Measurements from ENCODE around the gene OR2A12.

The OR2A12 gene

GRCh38 chr7:144048648-144049047 is 37.4 kb upstream of the OR2A12 start, which contains the start of gene OR2A5:
TSS of gene OR2A5 (plus strand) at chr7:144048948. CDS start at chr7:144050402, 1,454 bp downstream.
- TF ChIP-seq EGR1 (IDR thresholded peaks at IDR 0.05), result no peak
- no peak for TF ChIP-seq CREB1 (IDR thresholded peaks at IDR 0.05; ENCODE audit: low read depth)
- TF ChIP-seq CEBPB (IDR thresholded peaks at IDR 0.05), result no peak
- no peak for TF ChIP-seq YY1 (IDR thresholded peaks at IDR 0.05; ENCODE audit: low read depth)
- no peak for TF ChIP-seq NFIC (IDR thresholded peaks at IDR 0.05)
- TF ChIP-seq TCF12 (IDR thresholded peaks at IDR 0.05; ENCODE audit: low read depth), result no peak
- no peak for TF ChIP-seq USF1 (IDR thresholded peaks at IDR 0.05)
- no peak for TF ChIP-seq TEAD4 (IDR thresholded peaks at IDR 0.05)
- no peak for TF ChIP-seq RAD21 (IDR thresholded peaks at IDR 0.05; ENCODE audit: low read depth)
- TF ChIP-seq REST (IDR thresholded peaks at IDR 0.05; ENCODE audit: low read depth), result no peak

- TF ChIP-seq TCF12 (IDR thresholded peaks at IDR 0.05; ENCODE audit: low read depth) (no peak), EGR1 (IDR thresholded peaks at IDR 0.05) (no peak), TEAD4 (IDR thresholded peaks at IDR 0.05) (no peak), RAD21 (IDR thresholded peaks at IDR 0.05; ENCODE audit: low read depth) (no peak), FOXM1 (IDR thresholded peaks at IDR 0.05; ENCODE audit: borderline replicate concordance, low read depth) (no peak), YY1 (IDR thresholded peaks at IDR 0.05; ENCODE audit: low read depth) (no peak), MAX (IDR thresholded peaks at IDR 0.05) (no peak), CEBPB (IDR thresholded peaks at IDR 0.05) (no peak), REST (IDR thresholded peaks at IDR 0.05; ENCODE audit: low read depth) (no peak), EP300 (IDR thresholded peaks at IDR 0.05; ENCODE audit: borderline replicate concordance) (no peak), NFIC (IDR thresholded peaks at IDR 0.05) (no peak), CREB1 (IDR thresholded peaks at IDR 0.05; ENCODE audit: low read depth) (no peak), TAF1 (IDR thresholded peaks at IDR 0.05; ENCODE audit: low read depth) (no peak), USF1 (IDR thresholded peaks at IDR 0.05) (no peak), ZBTB7A (IDR thresholded peaks at IDR 0.05; ENCODE audit: low read depth) (no peak)
Measured at GRCh38 chr7:144049491-144049890, 36.6 kb upstream of the OR2A12 start.

- no peak for TF ChIP-seq NFIC (IDR thresholded peaks at IDR 0.05)
- TF ChIP-seq EP300 (IDR thresholded peaks at IDR 0.05; ENCODE audit: borderline replicate concordance), result no peak
- TF ChIP-seq MAX (IDR thresholded peaks at IDR 0.05), result no peak
- no peak for TF ChIP-seq CEBPB (IDR thresholded peaks at IDR 0.05)
- no peak for TF ChIP-seq USF1 (IDR thresholded peaks at IDR 0.05)
- TF ChIP-seq YY1 (IDR thresholded peaks at IDR 0.05; ENCODE audit: low read depth), result no peak
- TF ChIP-seq EGR1 (IDR thresholded peaks at IDR 0.05), result no peak
- TF ChIP-seq FOXM1 (IDR thresholded peaks at IDR 0.05; ENCODE audit: borderline replicate concordance, low read depth), result no peak
- no peak for TF ChIP-seq ZBTB7A (IDR thresholded peaks at IDR 0.05; ENCODE audit: low read depth)
- TF ChIP-seq REST (IDR thresholded peaks at IDR 0.05; ENCODE audit: low read depth), result no peak
- TF ChIP-seq TEAD4 (IDR thresholded peaks at IDR 0.05), result no peak
- TF ChIP-seq RAD21 (IDR thresholded peaks at IDR 0.05; ENCODE audit: low read depth), result no peak
Measured at GRCh38 chr7:144050093-144050492, 36.0 kb upstream of the OR2A12 start.

- TF ChIP-seq NFIC (IDR thresholded peaks at IDR 0.05) (no peak), TAF1 (IDR thresholded peaks at IDR 0.05; ENCODE audit: low read depth) (no peak), MAX (IDR thresholded peaks at IDR 0.05) (no peak), EP300 (IDR thresholded peaks at IDR 0.05; ENCODE audit: borderline replicate concordance) (no peak)
Measured at GRCh38 chr7:144057954-144058353, 28.1 kb upstream of the OR2A12 start.
